Measurements from ENCODE around the gene SLC4A2.

SLC4A2 gene

DNA sequence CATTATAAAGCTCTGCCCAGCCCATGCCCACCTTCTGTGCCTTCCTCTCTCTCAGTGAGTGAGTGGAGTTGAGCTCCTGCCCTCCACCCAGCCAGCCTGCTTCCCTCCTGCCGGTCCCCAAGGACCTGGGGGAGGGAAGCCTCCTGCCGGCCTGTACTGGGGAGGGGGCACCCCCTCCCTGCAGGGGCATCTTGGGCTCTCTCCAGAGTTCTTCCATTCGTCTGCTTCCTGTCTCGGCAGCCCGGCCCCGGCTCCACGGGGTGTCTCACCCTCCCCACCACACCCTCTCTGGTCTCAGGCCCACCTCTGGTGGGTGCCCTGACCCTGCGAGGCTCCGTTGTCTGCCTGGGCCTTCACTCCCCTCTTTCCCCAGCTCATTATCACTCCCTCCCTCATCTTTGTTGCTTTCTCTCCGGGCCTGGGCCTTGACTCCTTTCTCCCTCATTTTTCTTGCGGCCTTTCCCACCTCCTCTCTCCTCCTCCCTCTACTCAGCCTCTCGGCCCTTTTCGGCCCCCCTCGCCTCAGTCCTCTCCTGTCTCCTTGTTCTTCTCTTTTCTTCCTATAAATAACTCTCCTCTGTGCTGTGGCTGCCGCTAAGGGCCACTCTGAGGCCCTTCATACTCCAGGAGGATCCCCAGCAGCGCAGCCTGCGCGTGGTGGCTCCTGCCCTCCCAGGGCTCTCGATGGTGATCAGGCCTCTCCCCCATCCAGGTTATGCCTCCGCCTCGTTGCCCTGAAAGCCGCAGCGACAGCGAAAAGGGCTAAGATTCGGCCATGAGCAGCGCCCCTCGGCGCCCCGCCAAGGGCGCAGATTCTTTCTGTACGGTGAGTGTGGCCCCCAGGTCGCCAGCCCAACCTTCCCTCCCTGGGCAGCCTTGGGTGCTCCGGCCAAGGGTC is 2.1 kb downstream of the SLC4A2 start:
- DNase-seq (ENCODE audit: low read depth in 2 of 3, low spot score in 1 of 3), result no peak

DNA sequence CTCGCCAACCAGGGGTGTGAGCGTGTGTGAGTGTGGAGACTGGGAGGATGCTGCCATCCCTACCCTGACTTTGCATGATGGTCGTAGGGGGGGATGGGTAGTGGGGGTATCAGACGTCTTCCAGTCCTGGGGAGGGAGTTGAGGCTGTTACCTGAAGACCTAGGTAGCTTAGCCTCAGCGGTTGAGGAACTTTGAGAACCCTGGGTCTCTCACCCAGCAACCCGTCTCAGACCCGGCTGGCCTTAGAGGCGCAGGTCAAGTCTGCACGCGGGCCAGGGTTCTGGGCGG is 2.7 kb downstream of the SLC4A2 start:
- DNase-seq (ENCODE audit: low read depth in 2 of 3, low spot score in 1 of 3), result no peak

DNA sequence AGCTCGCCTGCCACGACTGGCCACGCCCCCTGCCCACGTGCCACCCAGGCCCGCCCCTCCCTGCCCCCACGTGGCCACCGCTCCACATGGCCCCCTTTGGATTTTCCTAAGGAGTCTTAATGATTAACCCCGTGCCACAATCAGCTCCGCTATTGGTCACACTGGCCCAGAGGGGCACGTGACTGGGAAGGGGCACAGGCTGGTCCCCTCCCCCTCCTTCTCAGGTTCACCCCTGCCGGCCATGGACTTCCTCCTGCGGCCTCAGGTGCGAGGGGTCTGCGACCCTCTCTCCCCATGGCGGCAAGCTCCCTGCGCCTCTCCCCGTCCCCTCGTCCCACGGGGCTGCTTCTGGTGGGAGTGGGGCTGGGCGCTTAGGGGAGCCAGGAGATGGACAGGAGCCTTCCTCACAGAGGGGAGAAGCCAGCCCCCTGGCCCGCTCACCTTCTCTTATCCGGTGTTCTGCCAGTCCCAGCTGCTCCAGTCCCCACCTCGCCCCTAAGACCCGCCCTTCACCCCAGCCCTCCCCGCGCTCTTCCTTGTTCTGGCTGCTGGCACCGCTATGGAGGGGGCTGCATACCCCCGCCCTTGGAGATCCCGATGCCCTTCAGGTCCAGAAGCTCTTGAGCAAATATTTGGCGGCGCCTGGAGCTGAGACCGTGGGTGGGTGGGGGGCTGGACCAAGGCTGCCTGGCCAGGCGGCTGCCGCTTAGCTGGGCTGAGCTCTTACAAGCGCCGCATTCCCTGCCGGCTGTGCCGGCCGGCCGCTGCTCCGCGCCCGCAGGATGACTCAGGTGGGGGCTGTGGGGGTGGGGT is 3.2 kb downstream of the SLC4A2 start:
- DNase-seq (ENCODE audit: low read depth in 2 of 3, low spot score in 1 of 3), result no peak

DNA sequence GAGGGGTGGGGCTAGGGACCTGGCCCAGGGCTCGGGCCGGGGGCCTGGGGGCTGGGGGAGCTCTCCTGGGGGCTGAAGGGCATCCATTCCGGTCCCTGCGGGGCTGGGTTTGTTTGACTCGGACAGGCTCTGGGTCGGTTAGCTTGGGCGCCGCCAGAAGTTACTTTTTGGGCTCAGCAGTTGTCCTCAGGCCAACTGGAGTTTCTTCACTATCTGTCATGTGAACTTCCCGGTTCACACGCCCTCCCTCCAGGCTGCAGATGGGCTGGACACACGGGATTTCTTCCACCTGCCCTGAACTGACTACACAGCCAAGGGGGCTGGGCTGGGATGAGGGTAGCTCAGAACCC is 3.8 kb downstream of the SLC4A2 start:
- DNase-seq (ENCODE audit: low read depth in 2 of 3, low spot score in 1 of 3), result no peak

DNA sequence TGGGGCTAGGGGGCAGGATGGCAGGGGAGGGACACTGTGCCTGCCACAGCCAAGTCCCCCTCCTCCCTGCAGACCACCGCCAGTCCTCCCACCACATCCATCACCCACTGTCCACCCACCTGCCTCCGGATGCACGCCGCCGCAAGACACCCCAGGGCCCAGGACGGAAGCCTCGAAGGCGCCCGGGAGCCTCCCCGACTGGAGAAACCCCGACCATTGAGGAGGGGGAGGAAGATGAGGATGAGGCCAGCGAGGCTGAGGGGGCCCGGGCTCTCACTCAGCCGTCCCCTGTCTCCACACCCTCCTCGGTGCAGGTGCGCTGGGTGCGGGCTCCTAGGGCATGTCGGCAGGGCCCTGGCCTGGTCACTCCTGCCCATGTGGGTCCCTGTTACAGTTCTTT is 5.1 kb downstream of the SLC4A2 start:
- no peak for DNase-seq (ENCODE audit: low read depth in 2 of 3, low spot score in 1 of 3)

DNA sequence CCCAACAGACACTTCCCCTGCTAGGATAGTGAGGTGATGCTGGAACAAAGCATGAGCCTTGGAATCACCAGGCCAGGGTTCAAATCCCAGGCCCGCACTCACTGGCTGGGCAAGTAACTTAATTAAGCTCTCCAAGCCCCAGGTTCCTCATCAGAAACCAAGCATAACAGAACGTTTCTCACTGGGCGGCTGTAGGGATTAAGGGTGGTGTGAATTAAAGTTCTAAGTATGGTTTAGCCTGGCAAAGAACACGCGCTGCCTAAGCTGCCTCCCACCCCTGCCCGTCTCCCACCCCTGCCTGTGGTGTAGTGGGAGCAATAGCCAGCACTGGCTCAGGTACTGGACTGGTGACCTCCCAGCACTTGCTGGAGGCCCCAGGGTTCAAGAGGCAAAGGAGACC is 5.6 kb downstream of the SLC4A2 start:
- no peak for DNase-seq (ENCODE audit: low read depth in 2 of 3, low spot score in 1 of 3)

DNA sequence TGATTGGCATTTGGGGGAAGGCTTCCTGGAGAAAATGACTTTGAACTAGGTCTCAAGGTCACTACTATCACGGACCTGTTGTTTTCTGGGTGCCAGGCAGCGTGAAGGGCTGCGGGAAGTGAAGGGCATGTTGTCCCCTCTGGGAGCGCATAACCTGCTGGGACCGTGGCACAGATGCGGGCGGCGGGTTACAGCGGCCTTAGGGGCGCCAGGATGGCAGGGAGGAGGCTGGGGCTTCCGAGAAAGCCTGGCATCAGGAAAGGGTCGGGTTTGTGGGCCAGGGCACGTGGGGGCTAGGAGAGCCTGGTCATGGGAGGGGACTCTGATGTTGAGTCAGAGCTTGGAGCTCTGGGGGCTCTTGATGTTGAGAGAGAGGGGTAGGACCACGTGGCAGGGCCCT is 6.1 kb downstream of the SLC4A2 start:
- no peak for DNase-seq (ENCODE audit: low read depth in 2 of 3, low spot score in 1 of 3)

DNA sequence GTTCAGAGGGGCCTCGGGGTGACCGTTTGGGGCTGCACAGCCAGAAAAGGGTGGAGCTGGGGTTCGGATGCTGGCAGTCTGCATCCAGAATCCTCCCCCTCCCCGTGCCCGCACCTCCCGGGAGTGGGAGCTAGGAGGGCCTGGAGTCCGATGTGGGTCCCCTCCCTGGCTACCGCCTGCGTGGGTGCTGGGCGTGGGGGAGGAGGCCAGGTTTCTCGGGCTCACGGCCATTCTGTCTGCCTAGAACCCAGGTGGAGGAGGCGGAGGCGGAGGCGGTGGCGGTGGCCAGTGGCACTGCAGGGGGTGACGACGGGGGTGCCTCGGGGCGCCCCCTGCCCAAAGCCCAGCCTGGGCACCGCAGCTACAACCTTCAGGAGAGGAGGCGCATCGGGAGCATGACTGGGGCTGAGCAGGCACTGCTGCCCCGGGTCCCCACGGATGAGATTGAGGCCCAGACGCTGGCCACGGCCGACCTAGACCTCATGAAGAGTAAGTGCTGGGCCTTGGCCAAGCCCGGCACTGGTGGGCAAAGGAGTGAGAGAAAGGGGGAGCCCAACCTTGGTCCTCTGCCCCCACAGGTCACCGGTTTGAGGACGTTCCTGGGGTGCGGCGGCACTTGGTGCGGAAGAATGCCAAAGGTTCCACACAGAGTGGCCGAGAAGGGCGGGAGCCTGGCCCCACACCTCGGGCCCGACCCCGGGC is 7.0 kb downstream of the SLC4A2 start:
- no peak for DNase-seq (ENCODE audit: low read depth in 2 of 3, low spot score in 1 of 3)

DNA sequence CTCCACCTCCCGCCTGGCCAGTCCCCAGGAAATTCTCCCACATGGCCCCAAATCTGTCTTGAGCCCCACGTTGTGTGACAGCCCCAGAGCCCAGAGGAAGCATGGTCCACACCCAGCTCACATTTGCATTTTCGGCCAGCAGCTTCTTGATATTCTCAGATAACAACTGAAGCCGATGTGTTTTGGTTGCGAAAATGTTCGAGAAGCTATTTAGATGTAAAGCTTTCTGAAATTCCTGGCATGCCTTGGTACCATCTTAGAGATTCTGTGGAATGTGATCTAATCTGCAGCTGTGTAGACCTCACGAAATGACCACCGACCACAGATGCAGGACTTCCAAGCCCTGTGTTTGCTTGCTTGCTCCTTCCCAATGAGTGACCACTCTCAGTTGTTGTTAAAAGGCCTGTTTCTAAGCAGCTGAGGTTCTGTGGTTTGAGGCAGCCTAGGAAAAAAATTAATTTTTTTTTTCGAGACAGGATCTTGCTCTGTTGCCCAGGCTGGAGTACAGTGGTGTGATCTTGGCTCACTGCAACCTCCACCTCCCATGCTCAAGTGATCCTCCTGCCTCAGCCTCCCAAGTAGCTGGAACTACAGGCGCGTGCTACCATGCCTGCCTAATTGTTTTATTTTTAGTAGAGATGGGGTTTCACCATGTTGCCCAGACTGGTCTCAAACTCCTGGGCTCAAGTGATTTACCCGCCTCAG is 8.8 kb downstream of the SLC4A2 start:
- DNase-seq (ENCODE audit: low read depth in 2 of 3, low spot score in 1 of 3), result no peak

DNA sequence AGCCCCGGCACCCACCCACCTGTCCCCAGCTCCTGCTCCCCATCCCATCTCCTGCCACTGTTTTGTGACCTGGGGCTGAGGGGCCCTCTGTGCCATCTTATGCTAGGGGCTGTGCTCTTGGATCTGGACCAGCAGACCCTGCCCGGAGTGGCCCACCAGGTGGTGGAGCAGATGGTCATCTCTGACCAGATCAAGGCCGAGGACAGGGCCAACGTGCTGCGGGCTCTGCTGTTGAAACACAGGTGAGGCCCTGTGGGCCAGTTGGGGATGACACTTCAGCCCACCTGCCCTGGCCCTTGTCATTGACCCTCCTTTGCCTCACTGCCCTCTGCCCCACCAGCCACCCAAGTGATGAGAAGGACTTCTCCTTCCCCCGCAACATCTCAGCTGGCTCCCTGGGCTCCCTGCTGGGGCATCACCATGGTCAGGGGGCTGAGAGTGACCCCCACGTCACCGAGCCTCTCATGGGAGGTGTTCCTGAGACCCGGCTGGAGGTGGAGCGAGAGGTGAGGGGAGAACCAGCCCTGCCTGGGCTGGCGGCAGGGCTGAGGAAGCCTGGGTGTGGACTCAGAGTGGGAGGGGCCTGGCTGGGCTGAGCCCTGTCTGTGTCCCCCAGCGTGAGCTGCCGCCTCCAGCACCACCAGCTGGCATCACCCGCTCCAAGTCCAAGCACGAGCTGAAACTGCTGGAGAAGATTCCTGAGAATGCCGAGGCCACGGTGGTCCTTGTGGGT is 10.6 kb downstream of the SLC4A2 start:
- DNase-seq (ENCODE audit: low read depth in 2 of 3, low spot score in 1 of 3), result no peak

DNA sequence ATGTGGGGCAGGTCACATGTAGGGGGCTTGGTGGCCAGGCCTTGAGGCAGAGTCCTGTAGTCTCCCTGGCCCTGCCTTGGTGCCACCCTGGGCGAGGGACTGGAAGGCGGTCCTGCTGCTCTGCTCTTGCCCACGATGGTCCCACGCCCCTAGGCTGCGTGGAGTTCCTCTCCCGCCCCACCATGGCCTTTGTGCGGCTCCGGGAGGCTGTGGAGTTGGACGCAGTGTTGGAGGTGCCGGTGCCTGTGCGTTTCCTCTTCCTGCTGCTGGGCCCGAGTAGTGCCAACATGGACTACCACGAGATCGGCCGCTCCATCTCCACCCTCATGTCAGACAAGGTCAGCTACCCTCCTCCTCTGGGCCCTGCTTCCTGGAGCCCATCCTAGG is 11.2 kb downstream of the SLC4A2 start:
- no peak for DNase-seq (ENCODE audit: low read depth in 2 of 3, low spot score in 1 of 3)

DNA sequence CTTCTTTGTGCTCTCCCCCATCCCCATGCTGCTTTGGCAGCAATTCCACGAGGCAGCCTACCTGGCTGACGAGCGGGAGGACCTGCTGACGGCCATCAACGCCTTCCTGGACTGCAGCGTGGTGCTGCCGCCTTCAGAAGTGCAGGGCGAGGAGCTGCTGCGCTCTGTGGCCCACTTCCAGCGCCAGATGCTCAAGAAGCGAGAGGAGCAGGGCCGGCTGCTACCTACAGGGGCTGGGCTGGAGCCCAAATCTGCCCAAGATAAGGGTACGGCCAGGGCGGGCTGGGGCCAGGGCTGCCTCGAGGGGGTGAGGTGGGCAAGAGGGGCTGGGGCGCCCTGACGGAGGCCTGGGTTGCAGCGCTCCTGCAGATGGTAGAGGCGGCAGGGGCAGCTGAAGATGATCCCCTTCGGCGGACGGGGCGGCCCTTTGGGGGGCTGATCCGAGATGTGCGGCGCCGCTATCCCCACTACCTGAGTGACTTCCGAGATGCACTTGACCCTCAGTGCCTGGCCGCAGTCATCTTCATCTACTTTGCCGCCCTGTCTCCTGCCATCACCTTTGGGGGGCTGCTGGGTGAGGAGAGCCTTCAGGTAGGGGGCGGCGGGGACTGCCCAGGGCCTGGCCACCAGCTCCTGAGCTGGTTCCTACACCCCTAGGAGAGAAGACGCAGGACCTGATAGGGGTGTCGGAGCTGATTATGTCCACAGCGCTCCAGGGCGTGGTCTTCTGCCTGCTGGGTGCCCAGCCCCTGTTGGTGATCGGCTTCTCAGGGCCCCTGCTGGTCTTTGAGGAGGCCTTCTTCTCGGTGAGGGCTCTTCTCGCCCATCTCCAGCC is 11.9 kb downstream of the SLC4A2 start:
- DNase-seq (ENCODE audit: low read depth in 2 of 3, low spot score in 1 of 3), result no peak

DNA sequence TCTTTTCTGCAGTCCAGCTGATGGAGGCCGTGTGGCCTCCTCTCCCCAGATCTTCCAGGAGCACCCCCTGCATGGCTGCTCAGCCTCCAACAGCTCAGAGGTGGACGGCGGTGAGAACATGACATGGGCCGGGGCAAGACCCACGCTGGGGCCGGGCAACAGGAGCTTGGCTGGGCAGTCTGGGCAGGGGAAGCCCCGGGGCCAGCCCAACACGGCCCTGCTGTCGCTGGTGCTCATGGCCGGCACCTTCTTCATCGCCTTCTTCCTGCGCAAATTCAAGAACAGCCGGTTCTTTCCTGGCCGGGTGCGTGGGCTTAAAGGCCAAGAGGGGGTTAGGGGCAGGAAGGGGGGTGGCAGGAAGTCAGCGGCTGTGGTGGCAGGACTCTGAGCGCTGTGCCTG is 14.6 kb downstream of the SLC4A2 start:
- no peak for DNase-seq (ENCODE audit: low read depth in 2 of 3, low spot score in 1 of 3)

DNA sequence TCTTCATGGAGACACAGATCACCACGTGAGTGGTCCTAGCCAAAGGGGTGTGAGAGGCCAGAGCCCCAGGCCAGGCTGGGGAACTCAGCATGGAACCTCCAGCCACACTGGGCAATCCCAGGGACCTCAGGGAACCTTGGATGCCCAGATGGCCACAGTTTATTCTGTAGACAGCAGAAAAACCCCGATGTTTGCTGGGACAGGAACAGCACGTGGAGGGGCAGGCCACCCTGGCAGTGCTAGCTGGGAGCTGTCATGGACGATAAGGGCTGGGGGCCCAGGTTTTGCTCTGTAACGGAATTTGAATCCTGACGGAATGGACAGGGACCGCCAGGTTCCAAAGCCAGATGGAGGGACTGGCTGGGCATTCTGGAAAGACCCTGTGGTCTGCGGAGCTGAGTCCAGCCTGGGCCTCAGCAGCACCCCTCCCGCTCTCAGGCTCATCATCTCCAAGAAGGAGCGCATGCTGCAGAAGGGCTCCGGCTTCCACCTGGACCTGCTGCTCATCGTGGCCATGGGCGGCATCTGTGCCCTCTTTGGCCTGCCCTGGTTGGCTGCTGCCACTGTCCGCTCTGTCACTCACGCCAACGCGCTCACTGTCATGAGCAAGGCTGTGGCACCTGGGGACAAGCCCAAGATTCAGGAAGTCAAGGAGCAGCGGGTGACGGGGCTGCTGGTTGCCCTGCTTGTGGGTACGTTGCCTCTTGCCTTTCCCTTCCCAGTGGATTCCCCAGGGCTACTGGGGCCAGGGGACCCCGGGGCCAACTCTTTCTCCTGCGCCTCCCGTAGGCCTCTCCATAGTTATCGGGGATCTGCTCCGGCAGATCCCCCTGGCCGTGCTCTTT is 15.7 kb downstream of the SLC4A2 start:
- DNase-seq (ENCODE audit: low read depth in 2 of 3, low spot score in 1 of 3), result no peak

DNA sequence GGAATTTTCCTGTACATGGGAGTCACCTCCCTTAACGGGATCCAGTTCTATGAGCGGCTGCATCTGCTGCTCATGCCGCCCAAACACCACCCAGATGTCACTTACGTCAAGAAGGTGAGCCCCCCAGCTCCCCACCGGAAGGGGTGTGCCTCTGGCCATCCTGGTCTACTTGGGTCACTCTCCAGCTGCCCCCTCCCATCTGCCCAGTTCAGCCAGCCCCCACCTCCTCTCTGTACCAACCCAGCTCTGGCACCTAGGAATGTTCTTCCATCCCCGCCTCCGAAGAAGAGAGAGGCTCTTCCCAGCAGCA is 16.2 kb downstream of the SLC4A2 start:
- no peak for DNase-seq (ENCODE audit: low read depth in 2 of 3, low spot score in 1 of 3)

DNA sequence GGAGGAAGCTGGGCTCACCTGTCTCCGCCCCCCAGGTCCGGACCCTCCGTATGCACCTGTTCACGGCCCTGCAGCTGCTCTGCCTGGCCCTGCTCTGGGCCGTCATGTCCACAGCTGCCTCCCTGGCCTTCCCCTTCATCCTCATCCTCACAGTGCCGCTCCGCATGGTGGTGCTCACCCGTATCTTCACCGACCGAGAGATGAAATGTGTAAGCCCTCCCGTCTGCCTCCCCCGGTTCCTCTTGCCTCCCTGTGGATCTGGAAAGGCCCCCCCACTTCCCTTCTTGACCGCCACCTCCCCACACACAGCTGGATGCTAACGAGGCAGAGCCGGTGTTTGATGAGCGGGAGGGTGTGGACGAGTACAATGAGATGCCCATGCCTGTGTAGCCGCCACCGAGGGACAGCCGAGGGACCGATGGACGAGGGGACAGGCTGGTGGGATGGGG is 16.6 kb downstream of the SLC4A2 start:
- no peak for DNase-seq (ENCODE audit: low read depth in 2 of 3, low spot score in 1 of 3)

DNA sequence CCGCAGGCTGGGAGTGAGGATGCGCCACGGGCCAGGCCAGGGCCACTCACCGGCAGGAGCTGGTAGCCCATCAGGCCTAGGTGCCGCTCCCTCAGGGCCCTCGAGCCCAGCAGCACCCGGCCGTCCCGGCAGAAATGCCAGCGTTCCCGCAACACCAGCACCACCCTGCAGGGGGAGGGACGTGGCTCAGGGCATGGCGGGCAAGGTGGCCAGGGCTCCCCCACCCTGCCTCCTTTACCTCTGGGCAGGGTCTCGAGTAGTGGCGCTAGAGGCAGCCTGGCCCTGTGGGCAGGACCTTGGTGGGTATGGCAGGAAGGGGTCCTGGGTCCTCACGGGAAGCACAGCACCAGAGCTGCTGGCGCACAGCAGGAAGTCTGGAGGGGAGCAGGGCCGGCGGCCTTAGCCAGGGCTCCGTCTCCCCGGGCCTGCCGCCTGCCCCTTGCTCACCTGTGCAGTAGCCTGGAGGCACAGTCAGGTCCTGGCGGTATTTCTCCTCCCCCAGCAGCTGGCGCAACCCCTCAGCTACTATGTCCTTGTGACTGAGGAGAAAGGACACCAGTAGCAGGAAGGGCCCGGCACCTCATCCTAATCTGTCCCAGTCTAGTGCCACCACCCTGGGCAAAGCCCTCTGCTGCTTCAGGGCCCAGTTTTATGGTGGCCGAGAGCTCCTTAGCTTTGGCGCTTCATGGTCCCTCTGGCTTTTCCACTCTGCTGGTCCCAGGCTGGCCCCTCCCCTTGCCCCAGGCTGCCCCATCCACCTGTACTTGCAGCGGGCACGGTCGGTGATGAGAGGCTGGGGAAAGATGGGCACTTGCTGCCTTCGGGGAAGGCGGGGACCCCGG is 17.7 kb downstream of the SLC4A2 start:
- no peak for DNase-seq (ENCODE audit: low read depth in 2 of 3, low spot score in 1 of 3)

DNA sequence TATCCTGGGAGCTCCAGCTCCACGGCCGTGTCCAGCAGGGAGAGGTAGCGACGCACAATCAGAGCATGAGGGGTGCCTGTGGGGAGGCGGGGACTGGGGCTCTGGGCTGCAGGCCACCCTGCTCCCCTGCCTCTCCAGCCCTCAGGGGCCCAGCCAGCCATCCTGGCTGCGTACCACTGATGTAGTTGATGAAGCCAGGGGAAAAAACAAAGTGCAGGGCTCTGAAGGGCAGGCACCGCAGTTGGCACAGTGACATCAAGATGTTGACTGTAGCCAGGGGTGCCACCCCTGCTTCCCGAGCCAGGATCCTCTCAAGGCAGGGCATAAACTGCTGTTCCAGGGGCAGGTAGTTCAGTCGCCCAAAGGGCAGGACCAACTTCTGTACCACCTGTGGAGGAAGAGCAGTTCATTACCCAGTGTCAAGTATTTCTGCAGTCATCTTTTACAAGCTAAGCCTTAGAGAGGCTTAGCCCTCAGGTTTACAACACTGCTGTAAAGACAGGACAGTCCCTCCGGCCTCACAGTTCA is 18.4 kb downstream of the SLC4A2 start:
- DNase-seq (ENCODE audit: low read depth in 2 of 3, low spot score in 1 of 3), result no peak
